ENCODE data around the gene ARHGAP23. TPM values are rescaled to one million over a fixed set of nuclear protein-coding genes. Genes with fewer than 3 reads are reported as not detected.

The ARHGAP23 gene
- total RNA-seq, 3 donors from 2014 or later: 13.8 to 25.2 (median 21.1) TPM

DNA sequence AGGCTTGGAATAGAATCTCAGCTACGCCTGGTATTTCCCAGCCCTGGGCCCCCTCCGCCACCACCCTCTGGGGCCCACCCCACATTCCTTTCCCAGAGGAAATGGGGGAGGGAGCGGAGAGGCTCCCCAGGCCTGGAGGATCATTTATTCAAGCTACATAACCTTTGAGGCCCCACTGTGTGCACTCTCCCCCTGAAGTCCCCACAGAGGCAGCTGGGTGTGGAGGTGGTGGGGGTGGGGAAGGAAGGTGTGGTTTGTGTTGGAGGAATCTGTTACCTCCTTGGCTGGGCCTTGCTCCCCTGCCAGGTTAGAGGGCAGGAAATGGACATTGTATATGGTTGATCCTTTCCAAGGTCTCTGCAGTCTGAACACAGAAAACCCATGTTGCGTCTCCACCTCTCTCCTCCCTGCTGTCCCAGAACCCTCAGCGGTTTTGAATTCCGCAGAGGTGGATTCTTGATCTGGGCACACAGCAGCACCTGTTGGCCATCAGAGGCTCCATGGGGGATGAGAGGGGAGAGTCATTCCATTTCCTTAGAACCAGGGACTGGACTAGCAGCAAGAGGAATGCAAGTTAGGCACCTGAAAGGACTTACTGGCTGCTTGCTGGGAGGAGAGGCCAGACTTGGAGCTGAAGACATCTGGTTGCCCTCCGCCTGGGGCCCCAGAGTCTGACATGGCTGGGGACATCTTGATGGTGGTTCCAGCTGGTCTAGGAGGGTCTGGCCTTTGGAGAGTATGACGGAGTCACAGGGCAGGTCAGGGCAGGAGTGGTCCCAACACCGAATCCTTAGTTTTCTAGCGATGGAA, 23.0 kb downstream of the ARHGAP23 start:
- no peaks in the 10 kb centered on the region for H3K27me3 ChIP-seq
- no peaks in the 10 kb centered on the region for H3K36me3 ChIP-seq
- DNase-seq (ENCODE audit: low spot score in 2 of 2): peak in 1 of 2 donors; percentile 69
- peaks cover 4 to 10% of the 10 kb centered on the region in 2 donors for H3K4me1 ChIP-seq
- peak overlapping the region in 2 of 3 donors; percentile 4 to 54 for H3K4me3 ChIP-seq
- H3K9me3 ChIP-seq: no peaks in the 10 kb centered on the region
- intact Hi-C loops (cut with DNase I; ENCODE audit: low total_unique reads): no loop called here
- H3K27ac ChIP-seq: peak overlapping the region; percentile 60 to 88
- TF ChIP-seq POLR2AphosphoS5 (IDR thresholded peaks at IDR 0.05): peak in 1 of 3 donors; percentile 56
- no peak for TF ChIP-seq POLR2A (IDR thresholded peaks at IDR 0.05)
- TF ChIP-seq, protein P1, sequence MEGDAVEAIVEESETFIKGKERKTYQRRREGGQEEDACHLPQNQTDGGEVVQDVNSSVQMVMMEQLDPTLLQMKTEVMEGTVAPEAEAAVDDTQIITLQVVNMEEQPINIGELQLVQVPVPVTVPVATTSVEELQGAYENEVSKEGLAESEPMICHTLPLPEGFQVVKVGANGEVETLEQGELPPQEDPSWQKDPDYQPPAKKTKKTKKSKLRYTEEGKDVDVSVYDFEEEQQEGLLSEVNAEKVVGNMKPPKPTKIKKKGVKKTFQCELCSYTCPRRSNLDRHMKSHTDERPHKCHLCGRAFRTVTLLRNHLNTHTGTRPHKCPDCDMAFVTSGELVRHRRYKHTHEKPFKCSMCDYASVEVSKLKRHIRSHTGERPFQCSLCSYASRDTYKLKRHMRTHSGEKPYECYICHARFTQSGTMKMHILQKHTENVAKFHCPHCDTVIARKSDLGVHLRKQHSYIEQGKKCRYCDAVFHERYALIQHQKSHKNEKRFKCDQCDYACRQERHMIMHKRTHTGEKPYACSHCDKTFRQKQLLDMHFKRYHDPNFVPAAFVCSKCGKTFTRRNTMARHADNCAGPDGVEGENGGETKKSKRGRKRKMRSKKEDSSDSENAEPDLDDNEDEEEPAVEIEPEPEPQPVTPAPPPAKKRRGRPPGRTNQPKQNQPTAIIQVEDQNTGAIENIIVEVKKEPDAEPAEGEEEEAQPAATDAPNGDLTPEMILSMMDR (IDR thresholded peaks at IDR 0.05): no peak

DNA sequence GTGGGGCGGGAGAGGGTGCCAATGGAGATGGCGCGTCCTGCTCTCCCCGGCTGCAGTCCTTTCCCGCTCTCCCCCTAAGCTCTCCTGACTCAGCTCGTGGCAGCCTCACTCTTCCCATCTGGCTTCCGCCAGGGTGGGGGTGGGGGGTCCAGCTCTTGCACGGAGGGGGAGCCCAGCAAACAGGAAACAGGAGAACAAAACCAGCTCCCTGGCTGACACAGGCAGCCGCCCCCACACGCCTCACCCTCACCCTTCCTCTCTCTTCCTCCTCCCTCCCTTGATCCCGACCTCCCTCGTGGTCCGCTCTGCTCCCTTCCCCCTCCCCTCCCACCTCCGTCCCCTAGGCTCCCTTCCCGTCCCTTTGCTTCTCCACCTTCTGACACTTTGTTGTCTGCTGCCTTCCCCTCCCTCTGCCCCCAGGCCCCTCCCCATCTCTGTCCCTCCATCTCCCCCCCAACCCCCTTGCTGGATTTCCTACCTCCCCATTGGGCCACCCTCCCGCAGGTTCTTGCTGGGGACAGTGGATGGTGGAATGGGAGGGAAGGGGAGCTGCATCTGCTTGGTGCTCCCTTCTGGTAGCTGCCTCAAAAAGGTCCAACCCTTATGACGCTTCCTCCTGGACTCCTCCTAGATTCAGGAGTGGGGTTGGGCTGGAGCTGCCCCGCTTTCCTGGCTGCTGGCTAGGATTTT, 23.7 kb downstream of the ARHGAP23 start:
- H3K36me3 ChIP-seq: no peaks in the 10 kb centered on the region
- no peaks in the 10 kb centered on the region for H3K27me3 ChIP-seq
- peak overlapping the region in 2 of 3 donors; percentile 4 to 54 for H3K4me3 ChIP-seq
- H3K4me1 ChIP-seq: peaks cover 4 to 10% of the 10 kb centered on the region in 2 donors
- intact Hi-C loops (cut with DNase I; ENCODE audit: low total_unique reads): no loop called here
- peak overlapping the region; percentile 60 to 88 for H3K27ac ChIP-seq
- no peaks in the 10 kb centered on the region for H3K9me3 ChIP-seq
- peak in 1 of 2 donors; percentile 37 for DNase-seq (ENCODE audit: low spot score in 2 of 2)
- TF ChIP-seq POLR2A (IDR thresholded peaks at IDR 0.05) (no peak), POLR2AphosphoS5 (IDR thresholded peaks at IDR 0.05) (no peak)
- TF ChIP-seq, protein P1 (IDR thresholded peaks at IDR 0.05): no peak

DNA sequence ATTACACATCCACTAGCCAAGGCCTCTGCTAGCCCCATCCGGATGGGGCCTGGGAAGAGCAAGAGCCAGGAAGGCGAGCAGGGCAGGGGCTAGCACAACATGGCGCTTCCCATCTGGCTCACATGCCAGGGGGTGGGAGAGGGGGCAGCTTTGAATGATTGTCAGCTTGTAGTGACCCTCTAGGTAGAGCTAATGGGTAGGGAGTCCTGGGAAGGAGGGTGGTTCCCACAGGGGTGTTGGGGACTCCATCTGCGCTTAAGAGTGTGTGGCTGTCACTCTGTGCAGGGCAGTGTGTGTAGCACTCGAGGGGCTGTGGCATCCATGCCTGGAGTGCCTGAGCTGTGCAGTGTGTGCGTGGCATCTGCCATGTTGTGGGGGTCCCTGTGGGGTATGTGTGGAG, 24.5 kb downstream of the ARHGAP23 start:
- H3K4me1 ChIP-seq: peaks cover 4 to 10% of the 10 kb centered on the region in 2 donors
- no peaks in the 10 kb centered on the region for H3K9me3 ChIP-seq
- no peak for DNase-seq (ENCODE audit: low spot score in 2 of 2)
- TF ChIP-seq, protein P1 (IDR thresholded peaks at IDR 0.05): no peak
- no peak for TF ChIP-seq POLR2A (IDR thresholded peaks at IDR 0.05)
- TF ChIP-seq POLR2AphosphoS5 (IDR thresholded peaks at IDR 0.05): no peak
- peak overlapping the region in 1 of 3 donors; percentile 74 for H3K4me3 ChIP-seq
- intact Hi-C loops (cut with DNase I; ENCODE audit: low total_unique reads): no loop called here
- H3K27me3 ChIP-seq: no peaks in the 10 kb centered on the region
- no peaks in the 10 kb centered on the region for H3K36me3 ChIP-seq
- peak overlapping the region; percentile 60 to 88 for H3K27ac ChIP-seq

DNA sequence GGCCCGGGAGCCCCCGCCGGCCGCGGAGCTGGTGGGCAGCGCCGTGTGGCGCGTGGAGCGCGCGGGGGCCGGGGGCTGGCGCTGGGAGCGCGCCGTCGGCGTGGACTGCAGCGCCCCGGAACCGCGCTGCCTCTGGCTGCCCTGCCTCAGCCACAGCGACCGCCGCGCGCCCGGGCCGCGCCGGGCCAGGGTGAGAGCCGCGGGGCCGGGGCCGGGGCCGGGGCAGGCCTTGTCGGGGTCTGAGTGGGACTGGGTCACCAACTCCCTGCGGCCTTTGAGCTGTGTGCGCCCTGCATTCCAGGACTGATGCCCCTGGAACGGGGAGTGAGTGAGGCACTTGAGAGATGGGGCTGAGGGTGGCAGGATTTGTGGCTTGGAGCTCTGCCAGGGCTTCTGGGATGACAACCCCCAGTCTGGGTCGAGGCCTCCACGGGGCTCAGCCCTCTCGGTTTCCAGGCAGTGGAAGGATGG, 25.7 kb downstream of the ARHGAP23 start:
- no peaks in the 10 kb centered on the region for H3K36me3 ChIP-seq
- no peaks in the 10 kb centered on the region for H3K9me3 ChIP-seq
- TF ChIP-seq, protein P1 (IDR thresholded peaks at IDR 0.05): no peak
- TF ChIP-seq POLR2AphosphoS5 (IDR thresholded peaks at IDR 0.05): no peak
- TF ChIP-seq POLR2A (IDR thresholded peaks at IDR 0.05): no peak
- peak overlapping the region; percentile 29 to 74 (median 50) for H3K4me3 ChIP-seq
- peak overlapping the region; percentile 77 to 88 for H3K27ac ChIP-seq
- no peaks in the 10 kb centered on the region for H3K27me3 ChIP-seq
- intact Hi-C loops (cut with DNase I; ENCODE audit: low total_unique reads): no loop called here
- DNase-seq (ENCODE audit: low spot score in 2 of 2): peak in 1 of 2 donors; percentile 44
- H3K4me1 ChIP-seq: peaks cover 4 to 10% of the 10 kb centered on the region in 2 donors
